ENCODE measurements around the gene CYSTM1. TPM values are rescaled to one million over a fixed set of nuclear protein-coding genes. Genes with fewer than 3 reads are reported as not detected.

The CYSTM1 gene
- total RNA-seq, 4 donors from 2014 or later, result 88.9 to 115 (median 106) TPM

DNA sequence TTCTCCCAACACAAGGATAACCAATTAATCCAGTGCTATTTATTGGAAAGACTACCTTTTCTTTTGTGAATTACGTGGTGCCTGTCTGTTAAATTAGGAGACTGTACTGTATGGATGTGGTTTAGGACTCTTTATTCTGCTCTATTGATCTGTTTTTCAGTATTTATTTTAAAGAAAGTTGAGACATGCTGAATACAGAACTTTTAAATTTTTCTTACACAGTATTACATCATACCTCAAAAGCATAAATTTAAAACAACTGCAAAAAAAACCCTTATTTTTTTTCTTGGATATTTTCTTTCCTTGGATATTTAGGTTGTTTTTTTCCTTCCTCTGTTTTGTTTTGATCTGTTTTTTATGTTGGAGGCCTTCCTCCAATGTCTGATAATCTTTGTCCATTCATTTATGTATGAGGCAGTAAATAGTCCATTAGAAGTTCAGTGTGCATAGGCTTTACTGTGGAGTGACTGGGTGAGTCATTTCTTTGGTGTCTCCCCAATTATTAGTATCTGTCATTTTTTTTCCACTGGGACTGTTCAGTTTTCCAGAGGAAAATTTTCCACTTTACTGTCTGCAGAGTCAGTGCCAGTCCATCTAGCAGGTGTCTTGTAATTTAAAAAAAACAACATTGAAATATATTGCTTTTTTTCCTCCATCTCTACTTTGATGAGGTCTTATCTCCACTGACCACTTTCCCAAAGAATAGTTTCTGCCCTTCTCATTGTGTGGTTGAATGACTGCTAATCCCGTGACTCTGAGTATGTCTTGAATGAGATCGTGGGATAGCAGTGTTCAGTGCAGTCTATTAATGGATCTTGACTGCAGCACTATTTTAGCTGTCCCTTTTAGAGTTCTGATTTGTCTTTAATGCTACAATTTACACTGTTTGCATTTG lies 15.2 kb downstream of the CYSTM1 start:
- no peak for TF ChIP-seq CTCF (IDR thresholded peaks at IDR 0.05; ENCODE audit: low read depth)

- no peak for TF ChIP-seq CTCF (IDR thresholded peaks at IDR 0.05; ENCODE audit: low read depth)
Measured at GRCh38 chr5:140190872-140191218, 15.9 kb downstream of the CYSTM1 start.

GRCh38 chr5:140192715-140193430 lies 17.9 kb downstream of the CYSTM1 start:
- no peak for TF ChIP-seq CTCF (IDR thresholded peaks at IDR 0.05; ENCODE audit: low read depth)

DNA sequence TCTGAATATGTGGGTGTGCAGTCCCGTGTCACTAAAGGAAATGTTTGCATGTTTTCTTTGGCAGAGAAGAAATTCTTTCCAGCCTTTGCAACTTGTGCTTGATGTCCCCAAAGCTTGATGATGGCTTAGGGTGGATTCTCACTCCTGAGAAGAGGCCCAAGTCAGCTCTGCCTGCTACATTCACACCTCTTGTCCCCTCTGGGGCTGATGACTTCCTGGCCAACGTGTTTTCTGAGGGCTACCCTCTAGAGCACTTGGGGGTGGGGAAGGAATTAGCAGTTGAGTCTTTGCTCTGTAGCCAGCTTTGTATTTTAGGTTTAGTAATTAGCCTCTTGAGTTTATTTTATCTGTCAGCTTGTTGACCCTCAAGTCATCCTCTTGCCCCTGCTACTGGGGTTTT lies 19.7 kb downstream of the CYSTM1 start:
- no peak for TF ChIP-seq CTCF (IDR thresholded peaks at IDR 0.05; ENCODE audit: low read depth)

DNA sequence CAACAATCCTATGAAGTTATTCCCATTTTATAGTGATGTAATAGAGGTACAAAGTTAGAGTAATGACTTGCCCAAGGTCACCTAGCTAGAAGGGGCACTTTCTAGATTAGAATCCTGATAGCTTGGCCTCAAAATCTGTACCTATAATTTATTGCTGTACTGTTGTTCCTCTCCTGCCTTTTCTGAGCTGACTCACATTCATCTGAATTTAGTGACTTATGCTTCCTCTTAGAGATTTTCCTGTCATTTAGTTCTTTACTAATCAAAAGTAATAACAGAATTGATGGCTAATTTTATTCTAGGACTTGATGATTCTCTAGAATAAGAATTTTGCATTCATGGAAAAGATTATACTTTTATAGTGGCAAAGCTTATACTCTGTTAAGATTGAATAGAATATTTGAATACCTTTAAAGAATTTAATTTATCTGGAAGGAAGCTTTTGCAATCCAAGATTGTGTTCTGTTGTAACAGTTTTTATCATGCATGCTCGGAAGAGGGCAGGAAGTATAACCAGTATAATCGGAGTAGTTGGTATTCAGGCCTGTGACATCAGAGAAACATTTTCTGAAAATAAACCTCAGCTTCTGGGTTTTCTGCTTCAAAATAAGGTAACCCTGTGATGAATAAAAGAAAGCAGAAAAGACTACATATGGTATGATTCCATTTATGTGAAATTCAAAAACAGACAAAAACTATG lies 21.3 kb downstream of the CYSTM1 start:
- no peak for TF ChIP-seq CTCF (IDR thresholded peaks at IDR 0.05; ENCODE audit: low read depth)

GRCh38 chr5:140197023-140197422 lies 22.0 kb downstream of the CYSTM1 start:
- no peak for TF ChIP-seq CTCF (IDR thresholded peaks at IDR 0.05; ENCODE audit: low read depth)

- TF ChIP-seq CTCF (IDR thresholded peaks at IDR 0.05; ENCODE audit: low read depth), result no peak
Measured at GRCh38 chr5:140202078-140202477, 27.1 kb downstream of the CYSTM1 start.
